A549 treated with CpdA at 1 μM for 4 hours (cell line): ENCODE data around the gene PITRM1. TPM values are rescaled to one million over a fixed set of nuclear protein-coding genes. Genes with fewer than 3 reads are reported as not detected.

Experiments used
- total RNA-seq: library from RNA; stranded (reverse); fragments of 200-300 nt; extraction: Qiagen RNA extraction; gene quantifications from 5 replicates; pipeline ENCODE4 v1.2.3, GENCODE V29; 2022; ENCODE audit warnings: low read depth

Gene PITRM1, protein sequence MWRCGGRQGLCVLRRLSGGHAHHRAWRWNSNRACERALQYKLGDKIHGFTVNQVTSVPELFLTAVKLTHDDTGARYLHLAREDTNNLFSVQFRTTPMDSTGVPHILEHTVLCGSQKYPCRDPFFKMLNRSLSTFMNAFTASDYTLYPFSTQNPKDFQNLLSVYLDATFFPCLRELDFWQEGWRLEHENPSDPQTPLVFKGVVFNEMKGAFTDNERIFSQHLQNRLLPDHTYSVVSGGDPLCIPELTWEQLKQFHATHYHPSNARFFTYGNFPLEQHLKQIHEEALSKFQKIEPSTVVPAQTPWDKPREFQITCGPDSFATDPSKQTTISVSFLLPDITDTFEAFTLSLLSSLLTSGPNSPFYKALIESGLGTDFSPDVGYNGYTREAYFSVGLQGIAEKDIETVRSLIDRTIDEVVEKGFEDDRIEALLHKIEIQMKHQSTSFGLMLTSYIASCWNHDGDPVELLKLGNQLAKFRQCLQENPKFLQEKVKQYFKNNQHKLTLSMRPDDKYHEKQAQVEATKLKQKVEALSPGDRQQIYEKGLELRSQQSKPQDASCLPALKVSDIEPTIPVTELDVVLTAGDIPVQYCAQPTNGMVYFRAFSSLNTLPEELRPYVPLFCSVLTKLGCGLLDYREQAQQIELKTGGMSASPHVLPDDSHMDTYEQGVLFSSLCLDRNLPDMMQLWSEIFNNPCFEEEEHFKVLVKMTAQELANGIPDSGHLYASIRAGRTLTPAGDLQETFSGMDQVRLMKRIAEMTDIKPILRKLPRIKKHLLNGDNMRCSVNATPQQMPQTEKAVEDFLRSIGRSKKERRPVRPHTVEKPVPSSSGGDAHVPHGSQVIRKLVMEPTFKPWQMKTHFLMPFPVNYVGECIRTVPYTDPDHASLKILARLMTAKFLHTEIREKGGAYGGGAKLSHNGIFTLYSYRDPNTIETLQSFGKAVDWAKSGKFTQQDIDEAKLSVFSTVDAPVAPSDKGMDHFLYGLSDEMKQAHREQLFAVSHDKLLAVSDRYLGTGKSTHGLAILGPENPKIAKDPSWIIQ
- total RNA-seq = 85.9 to 92.2 TPM (median 87.0 TPM) in 5 replicates

DNA sequence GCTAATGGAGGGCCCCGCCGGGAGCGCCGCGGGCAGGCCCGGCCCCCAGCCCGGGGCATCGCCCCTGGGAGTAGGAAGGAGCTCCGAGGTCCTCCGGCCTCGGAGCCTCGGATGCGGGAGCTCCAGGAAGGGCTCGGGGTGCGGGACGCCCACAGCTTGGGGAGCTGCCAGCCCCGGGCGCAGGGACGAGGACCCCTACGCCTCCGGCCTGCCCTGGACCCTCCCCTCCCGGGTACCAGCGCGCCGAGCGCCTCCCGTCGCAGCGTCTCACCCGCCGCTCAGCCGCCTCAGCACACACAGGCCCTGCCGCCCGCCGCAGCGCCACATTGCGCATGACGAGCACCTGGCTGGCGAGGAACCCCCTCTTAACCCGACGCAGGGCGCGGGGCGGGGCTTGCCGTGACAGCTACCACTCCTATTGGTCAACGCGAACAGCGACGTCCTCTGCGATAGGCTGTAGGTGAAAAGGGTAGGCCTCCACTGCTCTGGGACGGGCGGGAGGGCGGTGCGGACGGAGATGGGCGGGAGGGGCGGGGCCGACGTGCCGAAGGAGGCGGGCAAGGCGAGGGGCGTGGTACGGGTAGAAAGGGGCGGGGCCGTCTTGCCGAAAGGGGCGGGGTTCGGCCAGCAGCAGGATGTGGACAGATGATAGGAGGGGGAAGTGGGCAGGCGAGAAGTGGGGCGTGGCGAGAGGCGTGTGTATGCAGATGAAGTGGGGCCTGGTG is at the start of gene PITRM1:
Gene PITRM1 (minus strand): TSS at position 337 of the 725 bp plus-strand sequence. CDS start 10 bp downstream, at position 327.

Other genes starting within 250 kb of the PITRM1 start
- gene PFKP, start 105.2 kb downstream of the PITRM1 start, total RNA-seq = 426 to 494 TPM (median 450 TPM) in 5 replicates